Raji (cell line): Measurements from ENCODE around the gene LRRIQ1.

Experiments
- POLR2A ChIP-seq: IDR thresholded peaks from 2 replicates; pipeline ENCODE4 v1.6.1; 2011; ENCODE audit warnings: low read depth, low read length, control low read depth; ENCODE audit not compliant: insufficient read depth

Gene LRRIQ1

GRCh38 chr12:85147331-85147730 is 111.2 kb downstream of the LRRIQ1 start:
- no peak for TF ChIP-seq POLR2A

GRCh38 chr12:85152311-85152729 is 116.2 kb downstream of the LRRIQ1 start:
- TF ChIP-seq POLR2A, result no peak

GRCh38 chr12:85155791-85156190 is 119.6 kb downstream of the LRRIQ1 start:
- no peak for TF ChIP-seq POLR2A

GRCh38 chr12:85156569-85156968 is 120.4 kb downstream of the LRRIQ1 start:
- no peak for TF ChIP-seq POLR2A

GRCh38 chr12:85157035-85157603 is 121.0 kb downstream of the LRRIQ1 start:
- TF ChIP-seq POLR2A, result no peak

GRCh38 chr12:85163752-85164321 is 127.7 kb downstream of the LRRIQ1 start:
- no peak for TF ChIP-seq POLR2A

- no peak for TF ChIP-seq POLR2A
Measured at GRCh38 chr12:85179680-85180270, 143.6 kb downstream of the LRRIQ1 start.

- no peak for TF ChIP-seq POLR2A
Measured at GRCh38 chr12:85182699-85183098, 146.5 kb downstream of the LRRIQ1 start.

- TF ChIP-seq POLR2A, result no peak
Measured at GRCh38 chr12:85183855-85184254, 147.7 kb downstream of the LRRIQ1 start.

GRCh38 chr12:85186236-85186635 is 150.1 kb downstream of the LRRIQ1 start:
- TF ChIP-seq POLR2A, result no peak

GRCh38 chr12:85188619-85189018 is 152.5 kb downstream of the LRRIQ1 start:
- TF ChIP-seq POLR2A, result no peak

GRCh38 chr12:85190728-85191127 is 154.6 kb downstream of the LRRIQ1 start:
- TF ChIP-seq POLR2A, result no peak

GRCh38 chr12:85206543-85206942 is 170.4 kb downstream of the LRRIQ1 start:
- TF ChIP-seq POLR2A, result no peak

GRCh38 chr12:85225501-85225900 is 189.3 kb downstream of the LRRIQ1 start:
- TF ChIP-seq POLR2A, result no peak

- no peak for TF ChIP-seq POLR2A
Measured at GRCh38 chr12:85237327-85237726, 201.2 kb downstream of the LRRIQ1 start.

GRCh38 chr12:85244561-85244960 is 208.4 kb downstream of the LRRIQ1 start:
- no peak for TF ChIP-seq POLR2A

GRCh38 chr12:85253853-85254252 is 217.7 kb downstream of the LRRIQ1 start:
- no peak for TF ChIP-seq POLR2A

GRCh38 chr12:85257671-85258070 is 221.5 kb downstream of the LRRIQ1 start:
- TF ChIP-seq POLR2A, result no peak

GRCh38 chr12:85260447-85260846 is 224.3 kb downstream of the LRRIQ1 start:
- TF ChIP-seq POLR2A, result no peak
